ENCODE data around the gene HOXB8.

The HOXB8 gene

GRCh38 chr17:48617471-48618255 is 2.6 kb upstream of the HOXB8 start:
- no peaks in the 10 kb centered on the region for H3K9me3 ChIP-seq (ENCODE audit: insufficient read depth, low read length)
- H3K9ac ChIP-seq (ENCODE audit: low read length) = no peak overlapping the region
- H3K79me2 ChIP-seq (ENCODE audit: low read length) = no peaks in the 10 kb centered on the region
- no peak overlapping the region for H3K27ac ChIP-seq (ENCODE audit: low read length)
- H4K20me1 ChIP-seq (ENCODE audit: insufficient read depth, low read length) = no peaks in the 10 kb centered on the region
- no peak overlapping the region for H2AFZ ChIP-seq (ENCODE audit: low read depth, low read length)
- no peak overlapping the region for H3K4me3 ChIP-seq (ENCODE audit: low read length)
- H3K36me3 ChIP-seq (replicated peaks; ENCODE audit: low read depth, low read length) = no peaks in the 10 kb centered on the region
- peak overlapping the region; percentile 70 for H3K4me2 ChIP-seq (ENCODE audit: low read length)
- peaks cover 7% of the 10 kb centered on the region for H3K4me1 ChIP-seq (ENCODE audit: low read length)
- no peak for TF ChIP-seq EZH2phosphoT487 (IDR thresholded peaks at IDR 0.05; ENCODE audit: low read depth)
- TF ChIP-seq CTCF (IDR thresholded peaks at IDR 0.05; ENCODE audit: low read depth, low read length) = no peak
- H3K27me3 ChIP-seq (ENCODE audit: low read depth, low read length) = peaks cover 47% of the 10 kb centered on the region

- Histone ChIP-seq H3K9ac (ENCODE audit: low read length) (no peak overlapping the region), H2AFZ (ENCODE audit: low read depth, low read length) (no peak overlapping the region), H3K9me3 (ENCODE audit: insufficient read depth, low read length) (no peaks in the 10 kb centered on the region), H3K4me1 (ENCODE audit: low read length) (peaks cover 7% of the 10 kb centered on the region), H3K27me3 (ENCODE audit: low read depth, low read length) (peaks cover 42% of the 10 kb centered on the region), H3K27ac (ENCODE audit: low read length) (no peak overlapping the region), H3K4me2 (ENCODE audit: low read length) (no peak overlapping the region), H3K36me3 (replicated peaks; ENCODE audit: low read depth, low read length) (no peaks in the 10 kb centered on the region), H3K79me2 (ENCODE audit: low read length) (no peaks in the 10 kb centered on the region), H3K4me3 (ENCODE audit: low read length) (no peak overlapping the region), H4K20me1 (ENCODE audit: insufficient read depth, low read length) (no peaks in the 10 kb centered on the region)
- TF ChIP-seq EZH2phosphoT487 (IDR thresholded peaks at IDR 0.05; ENCODE audit: low read depth) (no peak; the same call in 1 of the 2 replicates), CTCF (IDR thresholded peaks at IDR 0.05; ENCODE audit: low read depth, low read length) (no peak)
Measured at GRCh38 chr17:48616717-48617470, 1.8 kb upstream of the HOXB8 start.

GRCh38 chr17:48615963-48616716 is 1.0 kb upstream of the HOXB8 start:
- Histone ChIP-seq H3K27me3 (ENCODE audit: low read depth, low read length) (peaks cover 42% of the 10 kb centered on the region), H3K9ac (ENCODE audit: low read length) (no peak overlapping the region), H3K27ac (ENCODE audit: low read length) (no peak overlapping the region), H4K20me1 (ENCODE audit: insufficient read depth, low read length) (no peaks in the 10 kb centered on the region), H2AFZ (ENCODE audit: low read depth, low read length) (no peak overlapping the region), H3K4me2 (ENCODE audit: low read length) (no peak overlapping the region), H3K36me3 (replicated peaks; ENCODE audit: low read depth, low read length) (no peaks in the 10 kb centered on the region), H3K79me2 (ENCODE audit: low read length) (no peaks in the 10 kb centered on the region), H3K9me3 (ENCODE audit: insufficient read depth, low read length) (no peaks in the 10 kb centered on the region), H3K4me3 (ENCODE audit: low read length) (no peak overlapping the region), H3K4me1 (ENCODE audit: low read length) (peaks cover 7% of the 10 kb centered on the region)
- TF ChIP-seq EZH2phosphoT487 (IDR thresholded peaks at IDR 0.05; ENCODE audit: low read depth) = no peak
- no peak for TF ChIP-seq CTCF (IDR thresholded peaks at IDR 0.05; ENCODE audit: low read depth, low read length)

Data from OCI-LY3 (cell line).